LNCaP clone FGC (cell line): Measurements from ENCODE around the gene JSRP1.

Experiments used
- DNase-seq: peaks from one replicate; pipeline ENCODE4 v3.0.0-alpha.2; 2011; ENCODE audit warnings: low read depth
- H3K4me3 ChIP-seq: 2 replicates; pipeline ENCODE4 v1.5.1; 2011; ENCODE audit warnings: mild to moderate bottlenecking, low read depth, low read length, control low read depth
- TF ChIP-seq, protein P1 (sequence below): IDR thresholded peaks from 2 replicates; pipeline ENCODE4 v1.5.1; 2012; ENCODE audit warnings: mild to moderate bottlenecking; ENCODE audit not compliant: control insufficient read depth, insufficient read depth; ENCODE audit errors: extremely low read depth

JSRP1 gene

DNA sequence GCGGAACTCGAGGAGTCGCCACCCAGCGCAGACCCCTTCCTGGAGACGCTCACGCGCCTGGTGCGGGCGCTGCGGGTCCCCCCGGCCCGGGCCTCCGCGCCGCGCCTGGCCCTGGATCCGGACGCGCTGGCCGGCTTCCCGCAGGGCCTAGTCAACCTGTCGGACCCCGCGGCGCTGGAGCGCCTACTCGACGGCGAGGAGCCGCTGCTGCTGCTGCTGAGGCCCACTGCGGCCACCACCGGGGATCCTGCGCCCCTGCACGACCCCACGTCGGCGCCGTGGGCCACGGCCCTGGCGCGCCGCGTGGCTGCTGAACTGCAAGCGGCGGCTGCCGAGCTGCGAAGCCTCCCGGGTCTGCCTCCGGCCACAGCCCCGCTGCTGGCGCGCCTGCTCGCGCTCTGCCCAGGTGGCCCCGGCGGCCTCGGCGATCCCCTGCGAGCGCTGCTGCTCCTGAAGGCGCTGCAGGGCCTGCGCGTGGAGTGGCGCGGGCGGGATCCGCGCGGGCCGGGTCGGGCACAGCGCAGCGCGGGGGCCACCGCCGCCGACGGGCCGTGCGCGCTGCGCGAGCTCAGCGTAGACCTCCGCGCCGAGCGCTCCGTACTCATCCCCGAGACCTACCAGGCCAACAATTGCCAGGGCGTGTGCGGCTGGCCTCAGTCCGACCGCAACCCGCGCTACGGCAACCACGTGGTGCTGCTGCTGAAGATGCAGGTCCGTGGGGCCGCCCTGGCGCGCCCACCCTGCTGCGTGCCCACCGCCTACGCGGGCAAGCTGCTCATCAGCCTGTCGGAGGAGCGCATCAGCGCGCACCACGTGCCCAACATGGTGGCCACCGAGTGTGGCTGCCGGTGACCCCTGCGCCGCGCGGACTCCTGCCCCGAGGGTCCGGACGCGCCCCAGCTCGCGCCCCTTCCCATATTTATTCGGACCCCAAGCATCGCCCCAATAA is 4.8 kb downstream of the JSRP1 start:
- no peak overlapping the region for H3K4me3 ChIP-seq
- TF ChIP-seq, protein P1, sequence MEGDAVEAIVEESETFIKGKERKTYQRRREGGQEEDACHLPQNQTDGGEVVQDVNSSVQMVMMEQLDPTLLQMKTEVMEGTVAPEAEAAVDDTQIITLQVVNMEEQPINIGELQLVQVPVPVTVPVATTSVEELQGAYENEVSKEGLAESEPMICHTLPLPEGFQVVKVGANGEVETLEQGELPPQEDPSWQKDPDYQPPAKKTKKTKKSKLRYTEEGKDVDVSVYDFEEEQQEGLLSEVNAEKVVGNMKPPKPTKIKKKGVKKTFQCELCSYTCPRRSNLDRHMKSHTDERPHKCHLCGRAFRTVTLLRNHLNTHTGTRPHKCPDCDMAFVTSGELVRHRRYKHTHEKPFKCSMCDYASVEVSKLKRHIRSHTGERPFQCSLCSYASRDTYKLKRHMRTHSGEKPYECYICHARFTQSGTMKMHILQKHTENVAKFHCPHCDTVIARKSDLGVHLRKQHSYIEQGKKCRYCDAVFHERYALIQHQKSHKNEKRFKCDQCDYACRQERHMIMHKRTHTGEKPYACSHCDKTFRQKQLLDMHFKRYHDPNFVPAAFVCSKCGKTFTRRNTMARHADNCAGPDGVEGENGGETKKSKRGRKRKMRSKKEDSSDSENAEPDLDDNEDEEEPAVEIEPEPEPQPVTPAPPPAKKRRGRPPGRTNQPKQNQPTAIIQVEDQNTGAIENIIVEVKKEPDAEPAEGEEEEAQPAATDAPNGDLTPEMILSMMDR, result no peak
- DNase-seq, result no peak

DNA sequence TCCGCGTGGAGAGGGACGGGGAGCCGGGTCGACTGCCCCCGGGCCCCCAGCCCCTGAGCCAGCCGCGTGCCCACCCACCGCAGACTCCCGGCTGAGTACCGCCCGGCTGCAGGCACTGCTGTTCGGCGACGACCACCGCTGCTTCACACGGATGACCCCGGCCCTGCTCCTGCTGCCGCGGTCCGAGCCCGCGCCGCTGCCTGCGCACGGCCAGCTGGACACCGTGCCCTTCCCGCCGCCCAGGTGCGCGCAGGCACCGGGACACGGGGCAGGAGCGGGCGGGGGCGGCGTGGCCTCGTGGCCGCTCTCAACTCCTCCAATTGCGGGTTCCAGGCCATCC is 5.5 kb downstream of the JSRP1 start:
- H3K4me3 ChIP-seq, result no peak overlapping the region
- DNase-seq, result no peak
- TF ChIP-seq, protein P1, result no peak

DNA sequence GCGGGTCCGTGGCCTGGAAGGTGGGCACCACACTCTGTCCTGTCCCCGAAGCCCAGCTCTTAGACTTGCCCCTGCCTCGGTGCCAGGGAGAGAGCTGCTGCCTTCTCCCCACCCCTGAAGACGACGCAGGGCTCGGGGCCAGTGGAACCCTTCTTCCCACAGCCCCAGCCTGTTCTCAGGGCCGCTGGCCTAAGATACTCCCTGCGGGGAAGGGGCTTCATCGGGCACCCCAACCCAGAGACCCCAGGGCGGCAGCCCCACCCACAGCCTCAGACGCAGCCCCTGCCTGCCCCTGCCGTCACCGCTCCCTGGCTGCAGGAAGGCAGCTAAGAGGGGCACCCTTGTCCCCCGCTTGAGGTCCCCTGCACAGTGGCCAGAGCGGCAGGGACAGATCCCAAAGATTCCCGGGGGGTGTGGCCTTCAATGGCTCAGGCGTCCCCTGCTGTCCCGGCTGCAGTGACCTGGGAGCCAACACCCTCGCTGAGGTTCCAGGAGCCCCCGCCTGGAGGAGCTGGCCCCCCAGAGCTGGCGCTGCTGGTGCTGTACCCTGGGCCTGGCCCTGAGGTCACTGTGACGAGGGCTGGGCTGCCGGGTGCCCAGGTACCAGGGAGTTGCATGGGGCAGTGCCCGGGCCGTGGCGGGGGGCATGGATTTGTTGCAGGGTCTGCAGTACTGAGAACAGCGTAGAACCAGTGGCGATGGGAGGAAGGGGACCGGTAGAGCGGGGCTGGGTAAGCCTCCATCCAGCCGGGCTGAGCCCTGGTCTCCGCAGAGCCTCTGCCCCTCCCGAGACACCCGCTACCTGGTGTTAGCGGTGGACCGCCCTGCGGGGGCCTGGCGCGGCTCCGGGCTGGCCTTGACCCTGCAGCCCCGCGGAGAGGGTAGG is 6.1 kb downstream of the JSRP1 start:
- no peak for DNase-seq
- no peak overlapping the region for H3K4me3 ChIP-seq
- TF ChIP-seq, protein P1, result no peak

DNA sequence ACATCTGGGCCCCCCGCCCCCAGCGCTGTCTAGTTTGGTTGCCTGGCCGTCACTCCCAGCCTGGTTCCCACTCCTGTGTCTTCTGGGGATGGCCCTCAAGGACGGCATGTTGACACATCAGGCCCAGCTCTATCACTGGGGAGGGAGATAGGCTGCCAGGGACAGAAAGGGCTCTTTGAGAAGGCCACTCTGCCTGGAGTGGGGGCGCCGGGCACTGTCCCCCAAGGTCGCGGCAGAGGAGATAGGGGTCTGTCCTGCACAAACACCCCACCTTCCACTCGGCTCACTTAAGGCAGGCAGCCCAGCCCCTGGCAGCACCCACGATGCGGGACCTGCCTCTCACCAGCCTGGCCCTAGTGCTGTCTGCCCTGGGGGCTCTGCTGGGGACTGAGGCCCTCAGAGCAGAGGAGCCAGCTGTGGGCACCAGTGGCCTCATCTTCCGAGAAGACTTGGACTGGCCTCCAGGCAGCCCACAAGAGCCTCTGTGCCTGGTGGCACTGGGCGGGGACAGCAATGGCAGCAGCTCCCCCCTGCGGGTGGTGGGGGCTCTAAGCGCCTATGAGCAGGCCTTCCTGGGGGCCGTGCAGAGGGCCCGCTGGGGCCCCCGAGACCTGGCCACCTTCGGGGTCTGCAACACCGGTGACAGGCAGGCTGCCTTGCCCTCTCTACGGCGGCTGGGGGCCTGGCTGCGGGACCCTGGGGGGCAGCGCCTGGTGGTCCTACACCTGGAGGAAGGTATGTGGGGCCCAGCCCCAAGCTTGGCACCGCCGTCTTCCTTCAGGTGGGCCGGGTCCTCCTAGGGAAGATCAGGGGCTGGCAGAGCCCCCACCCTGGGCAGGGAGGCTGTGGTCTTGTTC is 7.0 kb downstream of the JSRP1 start, which contains the start of gene AMH:
Gene AMH, plus strand, starts transcription at position 314 of the 857 bp plus-strand sequence. Its CDS starts 10 bp downstream, at position 324.
- no peak within 1 kb of the TSS for H3K4me3 ChIP-seq
- TF ChIP-seq, protein P1, result no peak
- DNase-seq, result no peak

DNA sequence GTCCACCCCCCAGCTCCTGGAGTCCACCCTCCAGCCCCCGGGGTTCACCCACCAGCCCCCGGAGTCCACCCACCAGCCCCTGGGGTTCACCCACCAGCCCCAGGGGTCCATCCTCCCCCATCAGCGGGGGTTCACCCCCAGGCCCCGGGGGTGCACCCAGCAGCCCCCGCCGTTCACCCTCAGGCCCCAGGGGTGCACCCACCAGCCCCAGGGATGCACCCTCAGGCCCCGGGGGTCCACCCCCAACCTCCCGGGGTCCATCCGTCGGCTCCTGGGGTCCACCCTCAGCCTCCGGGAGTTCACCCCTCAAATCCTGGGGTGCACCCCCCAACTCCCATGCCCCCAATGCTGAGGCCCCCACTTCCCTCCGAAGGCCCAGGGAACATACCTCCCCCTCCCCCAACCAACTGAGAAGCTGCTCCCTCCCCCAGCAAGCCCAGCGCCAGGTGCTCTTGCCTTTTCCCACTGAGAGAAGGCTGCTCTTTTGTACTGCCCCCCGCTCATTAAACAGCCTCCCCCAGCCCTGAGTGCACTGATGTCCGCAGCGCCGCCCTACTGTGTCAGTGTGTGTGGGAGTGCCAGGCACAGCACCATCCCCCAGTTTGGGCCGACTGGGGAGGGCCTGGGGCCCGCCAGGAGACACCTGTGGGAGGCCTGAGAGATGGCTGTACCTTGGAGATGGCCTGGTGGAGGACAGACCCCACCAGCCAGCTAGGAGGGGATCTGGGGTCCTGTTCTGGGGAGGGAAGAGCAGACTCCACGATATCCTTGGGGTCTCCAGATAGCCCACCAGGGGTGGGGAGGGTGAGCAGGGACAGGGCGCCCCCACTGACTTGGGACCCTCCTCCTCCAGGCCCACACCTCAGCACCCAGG is 7.8 kb downstream of the JSRP1 start:
- DNase-seq, result no peak

More for the DNA sequence above, 7.8 kb downstream of the JSRP1 start:
- TF ChIP-seq, protein P1, result no peak
- no peak overlapping the region for H3K4me3 ChIP-seq
